Liver (tissue), 9 donors: ENCODE data around the gene CD163. TPM values are rescaled to one million over a fixed set of nuclear protein-coding genes. Genes with fewer than 3 reads are reported as not detected.

Experiments used
- DNase-seq: peaks from one replicate; pipeline ENCODE4 v3.0.0-alpha.2; 2017; ENCODE audit warnings: low spot score
- H3K27ac ChIP-seq, 2 donors: one replicate each; pipeline ENCODE4 v1.7.0; 2013; ENCODE audit warnings: inconsistent platforms in 2 of 2, low read length in 2 of 2, control low read depth in 1 of 2, low read depth in 1 of 2, mild to moderate bottlenecking in 1 of 2
- H3K27me3 ChIP-seq, 4 donors: one replicate each; pipeline versions ENCODE4 v1.6.1 to v1.7.0; 2013; ENCODE audit warnings: low read length in 3 of 4, inconsistent platforms in 1 of 4, mild to moderate bottlenecking in 1 of 4, moderate library complexity in 1 of 4; ENCODE audit not compliant: control insufficient read depth in 4 of 4, insufficient read depth in 4 of 4
- H3K36me3 ChIP-seq, 4 donors: one replicate each; pipeline versions ENCODE4 v1.6.1 to v1.7.0; 2013; ENCODE audit warnings: low read length in 3 of 4, mild to moderate bottlenecking in 3 of 4, low read depth in 1 of 4, moderate library complexity in 1 of 4; ENCODE audit not compliant: control insufficient read depth in 4 of 4, insufficient read depth in 3 of 4
- H3K4me1 ChIP-seq, 4 donors: one replicate each; pipeline versions ENCODE4 v1.6.1 to v1.7.0; 2013; ENCODE audit warnings: low read length in 3 of 4, mild to moderate bottlenecking in 3 of 4, moderate library complexity in 1 of 4; ENCODE audit not compliant: control insufficient read depth in 4 of 4, insufficient read depth in 4 of 4
- H3K4me3 ChIP-seq, 3 donors: one replicate each; pipeline versions ENCODE4 v1.6.1 to v1.7.0; 2013; ENCODE audit warnings: low read length in 3 of 3, control low read depth in 1 of 3, low read depth in 1 of 3, mild to moderate bottlenecking in 1 of 3
- H3K9ac ChIP-seq, 2 donors: one replicate each; pipeline ENCODE4 v1.7.0; 2013; ENCODE audit warnings: low read length in 2 of 2, mild to moderate bottlenecking in 2 of 2, moderate library complexity in 2 of 2, control low read depth in 1 of 2, low read depth in 1 of 2
- H3K9me3 ChIP-seq, 4 donors: one replicate each; pipeline versions ENCODE4 v1.6.1 to v1.7.0; 2013; ENCODE audit warnings: low read length in 3 of 4; ENCODE audit not compliant: control insufficient read depth in 4 of 4
- EGR1 ChIP-seq, 2 donors: IDR thresholded peaks; 2 replicates each; pipeline ENCODE4 v1.6.1; 2016 to 2018; ENCODE audit warnings: antibody characterized with exemption in 2 of 2, low read depth in 2 of 2
- FOXA1 ChIP-seq: IDR thresholded peaks from 2 replicates; pipeline ENCODE4 v1.6.1; 2016; ENCODE audit warnings: antibody characterized with exemption
- FOXA2 ChIP-seq: IDR thresholded peaks from 2 replicates; pipeline ENCODE4 v1.6.1; 2016; ENCODE audit warnings: antibody characterized with exemption
- GABPA ChIP-seq, 2 donors: IDR thresholded peaks in 1 of 2; conservative IDR thresholded peaks in 1 of 2; 2 replicates each; pipeline ENCODE4 v1.6.1; 2016; ENCODE audit warnings: antibody characterized with exemption in 2 of 2, mild to moderate bottlenecking in 1 of 2, moderate library complexity in 1 of 2
- HNF4G ChIP-seq: IDR thresholded peaks from 2 replicates; pipeline ENCODE4 v1.6.1; 2016; ENCODE audit warnings: antibody characterized with exemption
- JUND ChIP-seq, 2 donors: IDR thresholded peaks; 2 replicates each; pipeline ENCODE4 v1.6.1; 2016; ENCODE audit warnings: antibody characterized with exemption in 2 of 2
- NR2F2 ChIP-seq: IDR thresholded peaks from 2 replicates; pipeline ENCODE4 v1.6.1; 2016; ENCODE audit warnings: antibody characterized with exemption
- RAD21 ChIP-seq, 2 donors: IDR thresholded peaks; 2 replicates each; pipeline ENCODE4 v1.6.1; 2016; ENCODE audit warnings: antibody characterized with exemption in 2 of 2, mild to moderate bottlenecking in 2 of 2
- RXRA ChIP-seq, 2 donors: IDR thresholded peaks; 2 replicates each; pipeline ENCODE4 v1.6.1; 2017 to 2018; ENCODE audit warnings: antibody characterized with exemption in 2 of 2, mild to moderate bottlenecking in 1 of 2
- SP1 ChIP-seq: IDR thresholded peaks from 2 replicates; pipeline ENCODE4 v1.6.1; 2018; ENCODE audit warnings: antibody characterized with exemption, mild to moderate bottlenecking
- TAF1 ChIP-seq: conservative IDR thresholded peaks from 2 replicates; pipeline ENCODE4 v1.6.1; 2016; ENCODE audit warnings: antibody characterized with exemption, mild to moderate bottlenecking
- YY1 ChIP-seq: IDR thresholded peaks from 2 replicates; pipeline ENCODE4 v1.6.1; 2016; ENCODE audit warnings: antibody characterized with exemption, mild to moderate bottlenecking
- WGBS: extraction: QIAGEN DNeasy Blood & Tissue Kit; methylation state at CpG from one replicate; pipeline ENCODE4 v1.1.7; 2013; 5-methylcytosine and 5-hydroxymethylcytosine counted together
- polyA plus RNA-seq, 2 donors: library from polyadenylated mRNA; stranded (reverse) in 1 of 2; unstranded in 1 of 2; fragments of 200-250 nt in 1 of 2; fragments of >200 nt in 1 of 2; fragmentation: Nextera tagmentation in 1 of 2; extraction: Ambion mirVana in 1 of 2; gene quantifications; one replicate each; pipeline versions ENCODE4 v1.2.1 to v1.2.3, GENCODE V29; 2013 to 2015
- total RNA-seq, 2 donors: library from RNA; depleted of rRNA; stranded (reverse); fragments of >200 nt; gene quantifications; one replicate each; pipeline ENCODE4 v1.2.3, GENCODE V29; 2014
- TF ChIP-seq, protein P1 (sequence below): IDR thresholded peaks from 2 replicates; pipeline ENCODE4 v1.6.1; 2016; ENCODE audit warnings: antibody characterized with exemption, mild to moderate bottlenecking
- TF ChIP-seq, protein P2 (sequence below): fragments of 150-350 bp; IDR thresholded peaks from 2 replicates; pipeline ENCODE4 v1.5.1; 2017; ENCODE audit warnings: improper control_type of control experiment, low read depth, low read length; ENCODE audit not compliant: missing input control
- TF ChIP-seq, protein P3 (sequence below): IDR thresholded peaks from 2 replicates; pipeline ENCODE4 v1.6.1; 2016; ENCODE audit warnings: antibody characterized with exemption
- TF ChIP-seq, protein P4 (sequence below): IDR thresholded peaks from 2 replicates; pipeline ENCODE4 v1.6.1; 2016; ENCODE audit warnings: antibody characterized with exemption
- donor health status: healthy.
- donor health status: healthy.
- donor health status: healthy.
- donor health status: healthy.
- donor health status: healthy.

CD163 gene
- total and polyA plus RNA-seq, 4 donors, result 61.1 to 153 (median 90.5) TPM

DNA sequence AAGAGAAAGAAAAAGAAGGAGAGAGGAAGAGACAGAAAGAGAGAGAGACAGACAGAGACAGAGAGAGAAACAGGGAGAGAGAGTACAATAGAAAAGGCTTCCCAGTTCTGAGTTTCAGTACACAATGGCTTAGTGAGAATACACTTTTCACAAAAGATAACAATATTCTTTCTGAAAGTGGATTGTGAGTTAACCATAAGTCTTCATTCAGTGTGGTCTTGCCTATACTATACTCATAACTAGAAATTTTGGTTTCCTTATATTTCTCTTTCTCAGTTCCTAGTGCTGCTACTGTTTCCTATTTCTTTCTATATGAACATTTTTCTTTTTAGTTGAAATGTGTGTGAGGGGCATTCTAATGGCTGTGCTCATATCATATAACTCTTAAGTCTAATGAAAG is 68.9 kb downstream of the CD163 start (continued):
- TF ChIP-seq, protein P1, sequence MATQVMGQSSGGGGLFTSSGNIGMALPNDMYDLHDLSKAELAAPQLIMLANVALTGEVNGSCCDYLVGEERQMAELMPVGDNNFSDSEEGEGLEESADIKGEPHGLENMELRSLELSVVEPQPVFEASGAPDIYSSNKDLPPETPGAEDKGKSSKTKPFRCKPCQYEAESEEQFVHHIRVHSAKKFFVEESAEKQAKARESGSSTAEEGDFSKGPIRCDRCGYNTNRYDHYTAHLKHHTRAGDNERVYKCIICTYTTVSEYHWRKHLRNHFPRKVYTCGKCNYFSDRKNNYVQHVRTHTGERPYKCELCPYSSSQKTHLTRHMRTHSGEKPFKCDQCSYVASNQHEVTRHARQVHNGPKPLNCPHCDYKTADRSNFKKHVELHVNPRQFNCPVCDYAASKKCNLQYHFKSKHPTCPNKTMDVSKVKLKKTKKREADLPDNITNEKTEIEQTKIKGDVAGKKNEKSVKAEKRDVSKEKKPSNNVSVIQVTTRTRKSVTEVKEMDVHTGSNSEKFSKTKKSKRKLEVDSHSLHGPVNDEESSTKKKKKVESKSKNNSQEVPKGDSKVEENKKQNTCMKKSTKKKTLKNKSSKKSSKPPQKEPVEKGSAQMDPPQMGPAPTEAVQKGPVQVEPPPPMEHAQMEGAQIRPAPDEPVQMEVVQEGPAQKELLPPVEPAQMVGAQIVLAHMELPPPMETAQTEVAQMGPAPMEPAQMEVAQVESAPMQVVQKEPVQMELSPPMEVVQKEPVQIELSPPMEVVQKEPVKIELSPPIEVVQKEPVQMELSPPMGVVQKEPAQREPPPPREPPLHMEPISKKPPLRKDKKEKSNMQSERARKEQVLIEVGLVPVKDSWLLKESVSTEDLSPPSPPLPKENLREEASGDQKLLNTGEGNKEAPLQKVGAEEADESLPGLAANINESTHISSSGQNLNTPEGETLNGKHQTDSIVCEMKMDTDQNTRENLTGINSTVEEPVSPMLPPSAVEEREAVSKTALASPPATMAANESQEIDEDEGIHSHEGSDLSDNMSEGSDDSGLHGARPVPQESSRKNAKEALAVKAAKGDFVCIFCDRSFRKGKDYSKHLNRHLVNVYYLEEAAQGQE, result no peak
- TF ChIP-seq YY1 (no peak), EGR1 (IDR thresholded peaks at IDR 0.05; ENCODE audit: low read depth in 2 of 2) (no peak), TAF1 (no peak), FOXA1 (no peak), SP1 (no peak), NR2F2 (no peak)

DNA sequence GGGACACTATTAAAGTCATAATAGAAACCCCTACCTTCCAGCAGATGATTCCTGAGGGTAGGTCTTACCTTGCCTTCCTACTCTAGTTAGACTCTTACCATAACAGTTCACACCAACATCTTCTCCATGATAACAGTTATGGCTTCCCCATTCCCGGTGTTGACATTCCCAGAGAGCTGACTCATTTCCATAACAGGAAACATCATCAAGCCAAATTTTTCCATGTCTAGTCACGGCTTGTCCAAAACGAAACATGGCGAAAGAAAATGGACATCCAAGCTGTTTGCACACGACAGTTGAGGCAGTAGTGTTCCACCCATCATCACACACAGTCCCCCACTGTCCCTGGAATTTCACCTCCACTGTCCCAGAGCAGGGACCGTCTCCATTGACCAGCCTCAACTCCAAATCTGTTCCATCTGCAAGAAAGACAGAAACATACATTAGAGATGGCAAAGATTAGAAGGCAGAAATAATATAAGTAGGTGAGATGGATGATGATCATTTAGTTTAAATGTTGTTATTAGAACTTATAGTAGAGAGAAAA is 70.2 kb downstream of the CD163 start:
- Histone ChIP-seq H3K9ac (no peak overlapping the region), H3K9me3 (no peaks in the 10 kb centered on the region), H3K4me3 (no peak overlapping the region), H3K27ac (no peak overlapping the region), H3K36me3 (no peaks in the 10 kb centered on the region), H3K27me3 (no peaks in the 10 kb centered on the region), H3K4me1 (no peaks in the 10 kb centered on the region)
- 78% methylated on average over 6 of the region's 6 CpGs for WGBS
- TF ChIP-seq, protein P2, sequence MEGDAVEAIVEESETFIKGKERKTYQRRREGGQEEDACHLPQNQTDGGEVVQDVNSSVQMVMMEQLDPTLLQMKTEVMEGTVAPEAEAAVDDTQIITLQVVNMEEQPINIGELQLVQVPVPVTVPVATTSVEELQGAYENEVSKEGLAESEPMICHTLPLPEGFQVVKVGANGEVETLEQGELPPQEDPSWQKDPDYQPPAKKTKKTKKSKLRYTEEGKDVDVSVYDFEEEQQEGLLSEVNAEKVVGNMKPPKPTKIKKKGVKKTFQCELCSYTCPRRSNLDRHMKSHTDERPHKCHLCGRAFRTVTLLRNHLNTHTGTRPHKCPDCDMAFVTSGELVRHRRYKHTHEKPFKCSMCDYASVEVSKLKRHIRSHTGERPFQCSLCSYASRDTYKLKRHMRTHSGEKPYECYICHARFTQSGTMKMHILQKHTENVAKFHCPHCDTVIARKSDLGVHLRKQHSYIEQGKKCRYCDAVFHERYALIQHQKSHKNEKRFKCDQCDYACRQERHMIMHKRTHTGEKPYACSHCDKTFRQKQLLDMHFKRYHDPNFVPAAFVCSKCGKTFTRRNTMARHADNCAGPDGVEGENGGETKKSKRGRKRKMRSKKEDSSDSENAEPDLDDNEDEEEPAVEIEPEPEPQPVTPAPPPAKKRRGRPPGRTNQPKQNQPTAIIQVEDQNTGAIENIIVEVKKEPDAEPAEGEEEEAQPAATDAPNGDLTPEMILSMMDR, result no peak
- no peak for TF ChIP-seq RXRA (IDR thresholded peaks at IDR 0.05)
- TF ChIP-seq JUND (IDR thresholded peaks at IDR 0.05), result no peak
- TF ChIP-seq HNF4G, result no peak
- TF ChIP-seq GABPA (IDR thresholded peaks at IDR 0.05 in 1 of 2, conservative IDR thresholded peaks at IDR 0.05 in 1 of 2), result no peak
- TF ChIP-seq NR2F2, result no peak
- TF ChIP-seq SP1, result no peak
- TF ChIP-seq, protein P3, sequence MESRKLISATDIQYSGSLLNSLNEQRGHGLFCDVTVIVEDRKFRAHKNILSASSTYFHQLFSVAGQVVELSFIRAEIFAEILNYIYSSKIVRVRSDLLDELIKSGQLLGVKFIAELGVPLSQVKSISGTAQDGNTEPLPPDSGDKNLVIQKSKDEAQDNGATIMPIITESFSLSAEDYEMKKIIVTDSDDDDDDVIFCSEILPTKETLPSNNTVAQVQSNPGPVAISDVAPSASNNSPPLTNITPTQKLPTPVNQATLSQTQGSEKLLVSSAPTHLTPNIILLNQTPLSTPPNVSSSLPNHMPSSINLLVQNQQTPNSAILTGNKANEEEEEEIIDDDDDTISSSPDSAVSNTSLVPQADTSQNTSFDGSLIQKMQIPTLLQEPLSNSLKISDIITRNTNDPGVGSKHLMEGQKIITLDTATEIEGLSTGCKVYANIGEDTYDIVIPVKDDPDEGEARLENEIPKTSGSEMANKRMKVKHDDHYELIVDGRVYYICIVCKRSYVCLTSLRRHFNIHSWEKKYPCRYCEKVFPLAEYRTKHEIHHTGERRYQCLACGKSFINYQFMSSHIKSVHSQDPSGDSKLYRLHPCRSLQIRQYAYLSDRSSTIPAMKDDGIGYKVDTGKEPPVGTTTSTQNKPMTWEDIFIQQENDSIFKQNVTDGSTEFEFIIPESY, result no peak
- TF ChIP-seq RAD21 (IDR thresholded peaks at IDR 0.05), result no peak
- no peak for TF ChIP-seq YY1
- TF ChIP-seq, protein P4, sequence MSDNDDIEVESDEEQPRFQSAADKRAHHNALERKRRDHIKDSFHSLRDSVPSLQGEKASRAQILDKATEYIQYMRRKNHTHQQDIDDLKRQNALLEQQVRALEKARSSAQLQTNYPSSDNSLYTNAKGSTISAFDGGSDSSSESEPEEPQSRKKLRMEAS, result no peak
- no peak for TF ChIP-seq FOXA2
- no peak for DNase-seq
